GM19328 (cell line): ENCODE data around the gene ZP3.
"Not testable (repeated sequence)": the region's sequence is repeated elsewhere in the genome, so short reads cannot be mapped to it uniquely, and the experiment has no call there.

Experiments used
- ATAC-seq: cut with Tn5 transposase; IDR thresholded peaks from one replicate; pipeline ENCODE4 v1.9.1; 2021; ENCODE audit warnings: mild to moderate bottlenecking, moderate library complexity; ENCODE audit not compliant: unreplicated experiment

Gene ZP3

GRCh38 chr7:76403780-76404494, 20.8 kb upstream of the ZP3 start:
- ATAC-seq: no peak

- ATAC-seq: no peak
Measured at GRCh38 chr7:76405738-76406137, 19.0 kb upstream of the ZP3 start.

GRCh38 chr7:76407718-76408117, 17.0 kb upstream of the ZP3 start:
- ATAC-seq: no peak

GRCh38 chr7:76408121-76408560, 16.6 kb upstream of the ZP3 start:
- ATAC-seq: no peak

GRCh38 chr7:76409537-76409936, 15.2 kb upstream of the ZP3 start, which contains the start of gene SSC4D:
Gene SSC4D, minus strand, starts transcription at chr7:76409697. Its CDS starts 5,258 bp downstream, at chr7:76404439.
- ATAC-seq: no peak

GRCh38 chr7:76411626-76412025, 13.1 kb upstream of the ZP3 start:
- no peak for ATAC-seq

- no peak for ATAC-seq
Measured at GRCh38 chr7:76412249-76412648, 12.5 kb upstream of the ZP3 start.

- not testable (repeated sequence) for ATAC-seq
Measured at GRCh38 chr7:76417654-76418310, 7.0 kb upstream of the ZP3 start.

- not testable (repeated sequence) for ATAC-seq
Measured at GRCh38 chr7:76421097-76421496, 3.7 kb upstream of the ZP3 start.

- ATAC-seq: no peak
Measured at GRCh38 chr7:76423666-76424412, 911 bp upstream of the ZP3 start.

- ATAC-seq: no peak
Measured at GRCh38 chr7:76425156-76425555, 406 bp downstream of the ZP3 start.

GRCh38 chr7:76425558-76425957, 808 bp downstream of the ZP3 start:
- ATAC-seq: not testable (repeated sequence)

GRCh38 chr7:76426246-76426645, 1.5 kb downstream of the ZP3 start:
- no peak for ATAC-seq

GRCh38 chr7:76427635-76428034, 2.9 kb downstream of the ZP3 start:
- no peak for ATAC-seq

GRCh38 chr7:76428149-76428823, 3.5 kb downstream of the ZP3 start:
- ATAC-seq: no peak

- ATAC-seq: no peak
Measured at GRCh38 chr7:76428868-76429805, 4.4 kb downstream of the ZP3 start.

GRCh38 chr7:76430211-76430610, 5.5 kb downstream of the ZP3 start:
- ATAC-seq: no peak

- no peak for ATAC-seq
Measured at GRCh38 chr7:76430836-76431235, 6.1 kb downstream of the ZP3 start.

GRCh38 chr7:76437873-76438272, 13.1 kb downstream of the ZP3 start:
- ATAC-seq: not testable (repeated sequence)
